HS-5 (cell line): ENCODE data around the gene RFX3.

Source experiments
- DNase-seq: peaks from one replicate; pipeline ENCODE4 v3.0.0-alpha.2; 2012; ENCODE audit warnings: low read depth

RFX3 gene

DNA sequence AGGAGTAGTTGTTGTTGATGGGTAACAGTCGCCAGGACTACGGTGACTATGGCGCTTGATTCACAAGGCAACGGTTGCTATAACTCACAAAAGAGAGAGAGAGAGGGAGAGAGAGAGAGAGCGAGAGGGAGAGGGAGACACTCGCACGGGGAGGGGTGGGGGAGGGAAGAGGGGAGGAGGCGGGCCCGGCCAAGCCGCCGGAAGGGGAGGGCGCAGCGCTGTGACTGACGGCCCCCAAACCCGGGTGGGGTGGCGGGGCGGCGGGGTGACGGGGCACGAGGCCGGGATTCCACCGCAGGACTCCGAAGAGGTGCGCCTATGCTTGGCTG is at the start of gene RFX3:
Gene RFX3 (minus strand): TSS at position 166 of the 329 bp plus-strand sequence. CDS start 130,413 bp downstream, outside the sequence.
- DNase-seq: peak; percentile 76

DNA sequence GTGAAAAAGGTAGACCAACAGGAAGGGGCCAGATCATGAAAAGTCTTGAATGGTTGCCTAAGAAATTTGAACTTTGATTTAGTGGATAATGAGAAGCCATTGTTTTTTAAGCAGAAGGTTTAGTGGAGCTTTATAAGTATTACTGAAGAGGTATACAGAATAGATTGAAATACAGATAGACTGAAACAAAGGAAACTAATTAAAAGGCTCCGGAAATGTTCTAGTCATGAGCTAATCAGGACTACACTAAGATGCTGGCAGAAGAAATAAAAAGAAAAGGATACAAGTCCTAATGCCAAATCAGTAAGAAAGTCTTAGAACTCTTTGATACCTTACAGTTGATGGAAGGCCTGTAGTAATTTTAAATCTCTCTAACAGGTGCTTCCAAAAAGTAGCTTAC is 45.7 kb upstream of the RFX3 start:
- no peak for DNase-seq

GRCh38 chr9:3569529-3569928 is 43.7 kb upstream of the RFX3 start:
- DNase-seq: no peak

- no peak for DNase-seq
Measured at GRCh38 chr9:3567988-3568387, 42.2 kb upstream of the RFX3 start.

GRCh38 chr9:3553076-3553765 is 27.4 kb upstream of the RFX3 start:
- no peak for DNase-seq

GRCh38 chr9:3549225-3549624 is 23.4 kb upstream of the RFX3 start:
- no peak for DNase-seq

GRCh38 chr9:3548648-3549047 is 22.8 kb upstream of the RFX3 start:
- no peak for DNase-seq

GRCh38 chr9:3541206-3541605 is 15.4 kb upstream of the RFX3 start:
- no peak for DNase-seq

DNA sequence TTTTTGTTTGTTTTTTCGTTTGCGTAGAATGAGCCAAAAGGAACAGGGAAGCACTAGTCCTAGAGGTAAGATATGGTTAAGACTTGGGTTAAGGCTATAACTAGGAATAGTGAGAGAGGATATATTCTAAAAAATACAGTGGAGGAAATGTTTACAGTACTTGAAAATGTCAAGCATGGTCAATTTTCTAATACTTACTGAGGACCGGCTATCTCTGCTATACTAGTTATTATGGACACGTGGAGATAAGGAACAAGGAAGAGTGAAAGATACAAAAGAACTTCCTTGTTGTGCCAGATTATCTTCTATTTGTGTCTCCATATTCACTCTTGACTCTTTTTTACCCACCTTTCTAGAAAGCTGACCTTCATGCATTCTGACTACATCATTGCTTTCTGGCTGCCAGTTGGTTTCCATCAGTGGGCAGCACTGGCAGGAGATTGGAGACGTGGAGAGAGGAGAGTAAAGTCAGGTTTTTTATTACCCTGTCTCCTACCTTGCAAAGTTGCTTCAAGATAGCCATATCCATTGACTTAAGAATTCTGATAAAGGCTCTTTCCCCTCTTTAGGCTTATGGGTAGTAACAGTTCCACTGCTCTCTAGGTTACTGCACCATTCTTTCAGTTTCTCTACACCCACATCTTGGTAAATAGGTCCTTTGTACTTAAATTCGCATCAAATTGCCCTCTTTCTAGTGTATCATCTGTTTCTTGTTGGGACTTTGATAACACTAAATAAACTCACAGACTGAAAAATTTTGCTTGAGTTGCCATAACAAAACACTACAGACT is 9.0 kb upstream of the RFX3 start:
- DNase-seq: no peak

- no peak for DNase-seq
Measured at GRCh38 chr9:3532158-3532557, 6.4 kb upstream of the RFX3 start.

DNA sequence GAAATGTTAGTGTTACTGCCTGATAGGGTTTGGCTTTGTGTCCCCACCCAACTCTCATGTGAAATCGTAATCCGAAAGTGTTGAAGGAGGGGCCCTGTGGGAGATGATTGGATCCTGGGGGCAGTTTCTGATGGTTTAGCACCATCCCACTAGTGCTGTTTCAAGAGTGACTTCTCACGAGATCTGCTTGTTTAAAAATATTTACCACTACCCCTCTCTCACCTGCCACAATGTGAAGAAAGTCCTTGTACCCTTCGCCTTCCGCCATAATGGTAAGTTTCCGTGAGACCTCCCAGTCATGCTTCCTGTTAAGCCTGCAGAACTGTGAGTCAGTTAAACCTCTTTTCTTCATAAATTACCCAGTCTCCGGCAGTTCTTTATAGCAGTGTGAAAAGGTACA is 2.6 kb upstream of the RFX3 start:
- no peak for DNase-seq

DNA sequence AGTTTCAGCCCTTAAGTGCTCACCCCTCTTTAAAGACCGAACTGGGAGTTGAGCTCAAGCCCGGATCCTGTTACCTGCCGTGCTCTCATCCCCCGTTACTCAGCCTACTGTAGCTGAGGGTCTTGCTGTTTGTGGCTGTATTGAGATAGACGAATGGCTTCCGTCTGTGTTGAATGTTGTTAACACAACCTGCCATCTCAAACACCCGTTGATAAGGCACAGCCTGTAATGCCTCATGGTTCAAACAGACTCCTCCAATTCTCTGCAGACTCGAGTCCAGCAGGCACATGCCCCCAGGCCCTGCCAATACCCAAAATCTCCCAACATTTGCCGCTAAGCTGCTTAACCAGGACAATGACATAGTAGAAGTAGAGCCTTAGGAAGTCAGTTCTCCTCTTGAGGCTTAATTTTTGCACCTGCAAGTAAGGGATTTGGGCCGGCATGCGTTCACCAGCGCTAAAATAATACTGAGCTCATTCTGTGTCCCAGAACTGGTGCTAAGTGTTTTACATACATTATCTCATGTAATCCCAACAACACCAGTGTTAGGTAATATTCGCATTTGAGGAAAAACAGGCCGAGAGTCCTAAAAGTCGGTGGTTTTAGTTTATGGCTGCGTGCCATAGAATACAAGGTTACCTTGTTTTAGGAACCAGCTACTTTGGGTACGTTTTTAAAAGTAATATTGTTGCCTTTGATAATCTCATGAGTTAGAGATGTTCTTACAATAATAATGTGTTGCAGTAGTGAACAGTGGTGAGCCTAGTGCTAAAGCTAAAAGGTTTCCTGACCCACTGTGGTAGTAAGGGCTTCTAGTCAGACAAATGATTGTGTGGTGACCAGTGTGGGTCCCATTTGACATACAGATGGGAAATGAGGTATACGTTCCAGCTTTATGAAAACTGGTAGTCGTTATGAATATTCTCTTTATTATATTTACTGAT is 1.5 kb upstream of the RFX3 start:
- DNase-seq: no peak

- DNase-seq: peak; percentile 53
Measured at GRCh38 chr9:3526165-3526996, 580 bp upstream of the RFX3 start.

DNA sequence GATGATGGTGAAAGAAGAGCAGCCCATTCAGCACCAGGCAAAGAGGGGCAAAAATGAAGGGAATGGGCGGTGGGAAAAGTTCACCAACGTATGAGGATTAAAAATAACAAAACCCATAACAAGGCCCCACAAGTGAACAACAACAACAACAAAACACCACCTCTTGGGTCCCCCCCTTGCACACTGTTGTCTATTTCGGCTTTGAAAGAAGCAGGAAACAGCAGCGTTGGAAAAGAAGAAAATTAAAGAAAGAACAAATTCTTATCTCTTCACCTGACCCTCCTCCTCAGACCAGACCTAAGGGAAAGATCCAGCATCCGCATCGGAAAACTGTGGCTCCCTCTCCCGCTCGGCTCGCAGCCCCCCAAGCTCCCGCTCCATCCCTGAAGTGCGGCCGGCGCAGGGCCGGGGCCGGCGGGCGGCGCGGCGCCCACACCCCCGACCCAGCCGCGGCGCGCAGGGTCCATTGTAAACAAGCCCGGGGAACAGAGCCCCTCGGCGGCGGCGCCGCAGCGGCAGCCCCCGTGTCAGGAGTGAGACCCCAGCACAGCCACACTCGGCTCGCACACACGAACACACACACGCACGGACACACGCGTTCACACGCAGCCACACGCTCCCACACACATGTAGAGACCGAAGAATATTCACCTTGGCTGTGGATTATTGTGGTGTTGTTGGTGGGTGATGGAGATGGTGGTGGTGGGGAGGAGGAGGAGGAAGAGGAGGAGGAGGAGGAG is 535 bp downstream of the RFX3 start:
- no peak for DNase-seq

- DNase-seq: no peak
Measured at GRCh38 chr9:3521966-3522365, 3.8 kb downstream of the RFX3 start.

DNA sequence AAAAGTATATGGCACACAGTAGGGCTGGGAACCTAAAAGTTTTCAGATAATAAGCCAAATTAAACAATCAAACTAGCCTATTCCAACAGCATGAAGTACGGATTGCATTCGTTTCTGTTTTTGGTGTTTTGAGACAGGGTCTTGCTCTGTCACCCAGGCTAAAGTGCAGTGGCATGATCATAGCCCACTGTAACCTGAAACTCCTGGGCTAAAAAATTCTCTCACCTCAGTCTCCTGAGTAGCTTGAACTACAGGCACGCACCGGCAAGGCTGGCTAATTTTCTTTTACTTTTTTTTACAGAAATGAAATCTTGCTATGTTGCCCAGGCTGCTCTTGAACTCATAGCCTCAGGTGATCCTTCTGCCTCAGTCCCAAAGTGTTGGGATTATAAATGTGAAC is 5.2 kb downstream of the RFX3 start:
- DNase-seq: no peak

DNA sequence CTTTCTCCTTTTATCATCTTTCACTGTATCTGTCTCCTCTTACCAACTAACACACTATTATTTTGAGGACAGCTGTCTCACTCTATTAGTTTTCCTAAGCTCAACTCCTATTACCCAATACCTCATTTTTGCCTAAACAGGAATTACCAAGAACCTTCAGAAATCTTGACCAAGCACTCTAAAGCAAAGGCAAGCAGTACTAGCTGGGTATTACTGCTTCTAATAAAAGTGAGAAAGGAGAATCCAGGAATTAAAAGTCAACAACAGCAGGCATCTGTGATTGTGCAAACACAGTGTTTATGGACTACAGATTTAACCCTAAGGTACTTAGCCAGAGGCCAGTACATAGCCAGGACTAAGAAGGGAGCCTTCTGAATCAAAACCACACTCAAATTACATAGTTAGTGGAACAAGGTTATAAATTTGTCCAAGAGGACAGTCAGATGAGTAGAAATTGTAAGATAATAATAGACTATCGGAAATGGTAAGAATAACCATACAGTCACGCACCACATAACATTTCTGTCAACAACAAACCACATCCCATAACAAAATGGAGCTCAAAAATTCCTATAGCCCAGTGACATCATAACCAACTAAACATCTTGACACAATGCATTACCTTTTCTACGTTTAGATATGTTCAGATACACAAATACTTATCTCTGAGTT is 8.3 kb downstream of the RFX3 start:
- DNase-seq: no peak

- no peak for DNase-seq
Measured at GRCh38 chr9:3516667-3517330, 9.0 kb downstream of the RFX3 start.

DNA sequence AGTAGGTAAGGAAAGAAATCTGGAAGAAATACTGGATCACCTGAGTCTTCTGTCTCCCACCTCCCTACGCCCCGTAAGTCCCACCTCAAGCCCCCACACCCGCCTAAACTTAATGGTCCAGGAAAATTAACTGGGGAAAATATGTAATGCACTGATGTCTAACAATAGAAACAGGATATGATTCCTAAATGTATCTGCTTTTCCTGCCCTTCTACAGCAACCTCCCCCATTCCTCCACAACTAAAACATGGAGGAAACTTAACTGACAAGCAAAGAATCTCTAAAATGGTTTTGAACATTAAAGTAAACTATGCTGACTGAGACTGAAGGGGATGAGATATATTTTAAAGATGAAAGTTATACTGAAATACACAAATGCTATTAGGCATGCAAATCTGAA is 10.4 kb downstream of the RFX3 start:
- DNase-seq: no peak

- DNase-seq: no peak
Measured at GRCh38 chr9:3514786-3515185, 11.0 kb downstream of the RFX3 start.
